PC-3 (cell line): ENCODE results near the gene SCARB1.

Experiments
- EZH2 ChIP-seq: fragments of 300-600 bp; sonication (generic); IDR thresholded peaks from one replicate; pipeline ENCODE4 v1.6.1; 2017; ENCODE audit warnings: antibody characterized with exemption, mild to moderate bottlenecking, low read length; ENCODE audit not compliant: unreplicated experiment
- EZH2phosphoT487 ChIP-seq: fragments of 300-600 bp; sonication (generic); IDR thresholded peaks from 2 replicates; pipeline ENCODE4 v1.6.1; 2018; ENCODE audit warnings: mild to moderate bottlenecking, antibody characterized with exemption, low read length, borderline replicate concordance
- TF ChIP-seq, protein P1 (sequence below): fragments of 300-600 bp; sonication (generic); conservative IDR thresholded peaks from 2 replicates; pipeline ENCODE4 v1.5.1; 2017; ENCODE audit warnings: antibody characterized with exemption, low read depth, mild to moderate bottlenecking, low read length

DNA sequence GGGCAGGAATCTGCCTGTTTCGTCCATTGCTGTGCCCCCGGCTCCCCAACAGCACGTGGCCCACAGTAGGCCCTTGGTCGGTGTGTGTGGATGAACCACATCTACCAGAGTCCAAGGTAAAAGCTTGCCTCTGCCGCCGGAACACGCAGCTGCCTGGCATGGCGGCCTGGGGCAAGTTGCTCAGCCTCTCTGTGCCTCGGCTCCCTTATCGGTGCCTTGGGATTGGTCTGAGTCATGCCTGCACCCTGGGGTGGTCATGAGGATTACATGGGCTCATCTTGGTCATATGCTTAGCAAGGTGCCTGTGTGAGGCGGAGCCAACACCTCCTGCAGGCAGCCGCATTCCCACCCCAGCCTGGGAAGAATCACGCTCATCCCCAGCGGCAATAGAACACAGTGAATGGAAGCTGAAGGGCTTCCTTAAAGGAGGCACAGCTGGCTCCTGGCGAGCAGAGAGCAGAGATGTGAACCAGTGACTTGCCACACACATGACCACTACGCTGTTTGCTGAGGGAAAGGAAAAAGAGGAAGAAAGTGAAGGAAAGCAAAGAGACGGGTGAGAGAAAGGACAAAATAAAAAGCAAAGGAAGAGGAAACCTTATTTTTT is 5.5 kb upstream of the SCARB1 start:
- TF ChIP-seq, protein P1, sequence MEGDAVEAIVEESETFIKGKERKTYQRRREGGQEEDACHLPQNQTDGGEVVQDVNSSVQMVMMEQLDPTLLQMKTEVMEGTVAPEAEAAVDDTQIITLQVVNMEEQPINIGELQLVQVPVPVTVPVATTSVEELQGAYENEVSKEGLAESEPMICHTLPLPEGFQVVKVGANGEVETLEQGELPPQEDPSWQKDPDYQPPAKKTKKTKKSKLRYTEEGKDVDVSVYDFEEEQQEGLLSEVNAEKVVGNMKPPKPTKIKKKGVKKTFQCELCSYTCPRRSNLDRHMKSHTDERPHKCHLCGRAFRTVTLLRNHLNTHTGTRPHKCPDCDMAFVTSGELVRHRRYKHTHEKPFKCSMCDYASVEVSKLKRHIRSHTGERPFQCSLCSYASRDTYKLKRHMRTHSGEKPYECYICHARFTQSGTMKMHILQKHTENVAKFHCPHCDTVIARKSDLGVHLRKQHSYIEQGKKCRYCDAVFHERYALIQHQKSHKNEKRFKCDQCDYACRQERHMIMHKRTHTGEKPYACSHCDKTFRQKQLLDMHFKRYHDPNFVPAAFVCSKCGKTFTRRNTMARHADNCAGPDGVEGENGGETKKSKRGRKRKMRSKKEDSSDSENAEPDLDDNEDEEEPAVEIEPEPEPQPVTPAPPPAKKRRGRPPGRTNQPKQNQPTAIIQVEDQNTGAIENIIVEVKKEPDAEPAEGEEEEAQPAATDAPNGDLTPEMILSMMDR = no peak
- TF ChIP-seq EZH2 (no peak), EZH2phosphoT487 (no peak)
